GM18870 (cell line): Measurements from ENCODE around the gene MGST3.
"Not testable (repeated sequence)": the region's sequence is repeated elsewhere in the genome, so short reads cannot be mapped to it uniquely, and the experiment has no call there.

Experiments used
- ATAC-seq: cut with Tn5 transposase; IDR thresholded peaks from one replicate; pipeline ENCODE4 v1.9.1; 2021; ENCODE audit warnings: moderate library complexity; ENCODE audit not compliant: unreplicated experiment

MGST3 gene

GRCh38 chr1:165630629-165631341 lies at the start of gene MGST3:
TSS of gene MGST3 (plus strand) at chr1:165631234. CDS start at chr1:165649848, 18,614 bp downstream.
- peak; percentile 68 for ATAC-seq

GRCh38 chr1:165581926-165582325 lies 49.1 kb upstream of the MGST3 start:
- no peak for ATAC-seq

- ATAC-seq, result no peak
These were observed 44.6 kb upstream of the MGST3 start for GRCh38 chr1:165586398-165586797.

- ATAC-seq, result not testable (repeated sequence)
These were observed 39.6 kb upstream of the MGST3 start for GRCh38 chr1:165591391-165591790.

- no peak for ATAC-seq
These were observed 37.9 kb upstream of the MGST3 start for GRCh38 chr1:165592945-165593823.

- ATAC-seq, result no peak
These were observed 35.6 kb upstream of the MGST3 start for GRCh38 chr1:165595246-165595938.

GRCh38 chr1:165597883-165598675 lies 33.0 kb upstream of the MGST3 start:
- peak; percentile 96 for ATAC-seq

- ATAC-seq, result no peak
These were observed 32.4 kb upstream of the MGST3 start for GRCh38 chr1:165598676-165599059.

GRCh38 chr1:165600793-165601192 lies 30.2 kb upstream of the MGST3 start:
- ATAC-seq, result no peak

GRCh38 chr1:165603810-165604209 lies 27.2 kb upstream of the MGST3 start:
- ATAC-seq, result no peak

GRCh38 chr1:165605246-165605645 lies 25.8 kb upstream of the MGST3 start:
- ATAC-seq, result no peak

- not testable (repeated sequence) for ATAC-seq
These were observed 24.4 kb upstream of the MGST3 start for GRCh38 chr1:165606676-165607075.

- no peak for ATAC-seq
These were observed 20.2 kb upstream of the MGST3 start for GRCh38 chr1:165610866-165611265.

GRCh38 chr1:165612062-165612461 lies 19.0 kb upstream of the MGST3 start:
- no peak for ATAC-seq

GRCh38 chr1:165616054-165616612 lies 14.9 kb upstream of the MGST3 start:
- no peak for ATAC-seq

- ATAC-seq, result no peak
These were observed 14.0 kb upstream of the MGST3 start for GRCh38 chr1:165616987-165617546.

GRCh38 chr1:165619647-165620151 lies 11.3 kb upstream of the MGST3 start:
- ATAC-seq, result no peak

GRCh38 chr1:165623624-165624023 lies 7.4 kb upstream of the MGST3 start:
- no peak for ATAC-seq

GRCh38 chr1:165624441-165624840 lies 6.6 kb upstream of the MGST3 start:
- ATAC-seq, result no peak
